ENCODE data around the gene KCNK15.
"Not testable (repeated sequence)": the region's sequence is repeated elsewhere in the genome, so short reads cannot be mapped to it uniquely, and the experiment has no call there.

KCNK15 gene

GRCh38 chr20:44745598-44746366, at the start of gene KCNK15:
TSS of gene KCNK15 (plus strand) at chr20:44745865. CDS start at chr20:44745911, 46 bp downstream.
- DNase-seq: peak; percentile 12

GRCh38 chr20:44696315-44696714, 49.4 kb upstream of the KCNK15 start:
- no peak for DNase-seq

GRCh38 chr20:44697041-44697440, 48.6 kb upstream of the KCNK15 start:
- DNase-seq: not testable (repeated sequence)

GRCh38 chr20:44698351-44698750, 47.3 kb upstream of the KCNK15 start:
- no peak for DNase-seq

- DNase-seq: no peak
These were observed 45.4 kb upstream of the KCNK15 start for GRCh38 chr20:44700306-44700705.

- no peak for DNase-seq
These were observed 44.4 kb upstream of the KCNK15 start for GRCh38 chr20:44701118-44701857.

GRCh38 chr20:44701858-44702256, 43.8 kb upstream of the KCNK15 start:
- DNase-seq: no peak

GRCh38 chr20:44702776-44703175, 42.9 kb upstream of the KCNK15 start:
- DNase-seq: no peak

- no peak for DNase-seq
These were observed 42.3 kb upstream of the KCNK15 start for GRCh38 chr20:44703183-44703925.

- DNase-seq: no peak
These were observed 41.6 kb upstream of the KCNK15 start for GRCh38 chr20:44703956-44704488.

GRCh38 chr20:44704551-44704971, 41.1 kb upstream of the KCNK15 start:
- DNase-seq: no peak

GRCh38 chr20:44705364-44706094, 40.1 kb upstream of the KCNK15 start:
- no peak for DNase-seq

GRCh38 chr20:44706301-44707017, 39.2 kb upstream of the KCNK15 start:
- DNase-seq: no peak

GRCh38 chr20:44707018-44707579, 38.6 kb upstream of the KCNK15 start:
- DNase-seq: no peak

GRCh38 chr20:44709380-44709779, 36.3 kb upstream of the KCNK15 start:
- DNase-seq: no peak

- no peak for DNase-seq
These were observed 35.9 kb upstream of the KCNK15 start for GRCh38 chr20:44709797-44710196.

GRCh38 chr20:44711237-44711636, 34.4 kb upstream of the KCNK15 start:
- DNase-seq: no peak

- DNase-seq: no peak
These were observed 31.5 kb upstream of the KCNK15 start for GRCh38 chr20:44714102-44714700.

- DNase-seq: no peak
These were observed 30.8 kb upstream of the KCNK15 start, which contains the start of gene CCN5 for GRCh38 chr20:44714701-44715498. TSS of gene CCN5 (plus strand) at chr20:44715369. CDS start at chr20:44715391, 22 bp downstream.
